Stomach (tissue), 4 donors: ENCODE data around the gene PINK1.

Experiments
- CTCF ChIP-seq, 7 experiments: fragments of 450-650 bp in 4 of 7; fragments of 200-600 bp in 3 of 7; sonication (generic) in 3 of 7; IDR thresholded peaks; one replicate each; pipeline ENCODE4 v1.5.1; 2016 to 2019; ENCODE audit warnings: antibody characterized with exemption in 7 of 7, control low read depth in 2 of 7, mild to moderate bottlenecking in 1 of 7
- EP300 ChIP-seq: sonication (generic); formaldehyde crosslinking; IDR thresholded peaks from one replicate; pipeline ENCODE4 v1.6.1; 2017; ENCODE audit warnings: antibody characterized with exemption
- POLR2A ChIP-seq, 4 donors: fragments of 450-650 bp; IDR thresholded peaks; one replicate each; pipeline ENCODE4 v1.6.1; 2016; ENCODE audit warnings: antibody characterized with exemption in 4 of 4, control low read depth in 2 of 4, mild to moderate bottlenecking in 1 of 4, moderate library complexity in 1 of 4

DNA sequence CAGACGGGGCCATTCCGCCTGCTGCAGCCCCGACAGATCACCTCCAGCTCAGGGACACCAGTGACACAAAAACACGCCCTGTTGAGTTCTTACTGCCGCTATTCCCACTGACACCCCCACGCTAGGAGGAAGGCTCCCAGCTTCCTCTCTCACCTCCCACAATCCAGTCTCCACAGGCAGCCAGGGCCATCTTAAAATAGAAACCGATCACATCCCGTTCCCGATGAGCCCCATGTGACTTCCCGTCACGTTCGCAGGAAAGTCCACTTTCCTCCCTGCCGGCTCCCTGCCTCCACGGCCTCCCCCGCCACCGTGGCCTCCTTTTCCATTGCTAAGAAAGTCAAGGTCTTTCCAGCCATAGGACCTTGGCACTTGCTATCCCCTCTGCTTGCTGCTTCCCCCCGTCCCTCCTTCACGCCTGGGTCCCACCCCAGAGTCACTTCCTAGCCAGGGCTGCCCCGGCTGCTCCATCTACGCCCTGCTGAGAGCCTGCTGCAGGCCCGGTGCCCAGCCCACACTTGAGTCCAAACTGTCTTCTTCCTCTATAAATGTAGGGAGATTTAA lies 51.9 kb downstream of the PINK1 start:
- TF ChIP-seq CTCF (IDR thresholded peaks at IDR 0.05) (no peak), EP300 (no peak), POLR2A (IDR thresholded peaks at IDR 0.05) (no peak)
